GM18499 (cell line): ENCODE results near the gene GYPB.
"Not testable (repeated sequence)": the region's sequence is repeated elsewhere in the genome, so short reads cannot be mapped to it uniquely, and the experiment has no call there.

Experiments used
- ATAC-seq: cut with Tn5 transposase; IDR thresholded peaks from one replicate; pipeline ENCODE4 v1.9.1; 2021; ENCODE audit warnings: moderate number of reproducible peaks; ENCODE audit not compliant: insufficient read depth, unreplicated experiment

Gene GYPB

GRCh38 chr4:144016057-144016605, 3.0 kb downstream of the GYPB start:
- ATAC-seq: not testable (repeated sequence)

- no peak for ATAC-seq
Observed at GRCh38 chr4:144014808-144015207, 4.4 kb downstream of the GYPB start.

- ATAC-seq: not testable (repeated sequence)
Observed at GRCh38 chr4:144008602-144009001, 10.6 kb downstream of the GYPB start.

GRCh38 chr4:144007960-144008359, 11.2 kb downstream of the GYPB start:
- ATAC-seq: not testable (repeated sequence)

- ATAC-seq: not testable (repeated sequence)
Observed at GRCh38 chr4:144006200-144006803, 12.9 kb downstream of the GYPB start.

- ATAC-seq: not testable (repeated sequence)
Observed at GRCh38 chr4:144005558-144005953, 13.6 kb downstream of the GYPB start.

- ATAC-seq: not testable (repeated sequence)
Observed at GRCh38 chr4:144004868-144005557, 14.2 kb downstream of the GYPB start.

- ATAC-seq: not testable (repeated sequence)
Observed at GRCh38 chr4:144003890-144004265, 15.3 kb downstream of the GYPB start.

- not testable (repeated sequence) for ATAC-seq
Observed at GRCh38 chr4:144003205-144003889, 15.8 kb downstream of the GYPB start.

GRCh38 chr4:144000331-144000995, 18.7 kb downstream of the GYPB start:
- ATAC-seq: not testable (repeated sequence)

- ATAC-seq: not testable (repeated sequence)
Observed at GRCh38 chr4:143996193-143996592, 23.0 kb downstream of the GYPB start.

GRCh38 chr4:143991761-143992160, 27.4 kb downstream of the GYPB start:
- not testable (repeated sequence) for ATAC-seq

- ATAC-seq: not testable (repeated sequence)
Observed at GRCh38 chr4:143990717-143991116, 28.5 kb downstream of the GYPB start.

GRCh38 chr4:143986180-143986579, 33.0 kb downstream of the GYPB start:
- ATAC-seq: no peak

GRCh38 chr4:143980776-143981175, 38.4 kb downstream of the GYPB start:
- not testable (repeated sequence) for ATAC-seq

GRCh38 chr4:143975527-143975926, 43.7 kb downstream of the GYPB start:
- ATAC-seq: not testable (repeated sequence)

- not testable (repeated sequence) for ATAC-seq
Observed at GRCh38 chr4:143974021-143974420, 45.2 kb downstream of the GYPB start.

GRCh38 chr4:143961075-143961474, 58.1 kb downstream of the GYPB start:
- ATAC-seq: no peak

- not testable (repeated sequence) for ATAC-seq
Observed at GRCh38 chr4:143955306-143955705, 63.9 kb downstream of the GYPB start.

- ATAC-seq: not testable (repeated sequence)
Observed at GRCh38 chr4:143951458-143951972, 67.7 kb downstream of the GYPB start.
